ENCODE measurements around the gene LRRC49.

DNA sequence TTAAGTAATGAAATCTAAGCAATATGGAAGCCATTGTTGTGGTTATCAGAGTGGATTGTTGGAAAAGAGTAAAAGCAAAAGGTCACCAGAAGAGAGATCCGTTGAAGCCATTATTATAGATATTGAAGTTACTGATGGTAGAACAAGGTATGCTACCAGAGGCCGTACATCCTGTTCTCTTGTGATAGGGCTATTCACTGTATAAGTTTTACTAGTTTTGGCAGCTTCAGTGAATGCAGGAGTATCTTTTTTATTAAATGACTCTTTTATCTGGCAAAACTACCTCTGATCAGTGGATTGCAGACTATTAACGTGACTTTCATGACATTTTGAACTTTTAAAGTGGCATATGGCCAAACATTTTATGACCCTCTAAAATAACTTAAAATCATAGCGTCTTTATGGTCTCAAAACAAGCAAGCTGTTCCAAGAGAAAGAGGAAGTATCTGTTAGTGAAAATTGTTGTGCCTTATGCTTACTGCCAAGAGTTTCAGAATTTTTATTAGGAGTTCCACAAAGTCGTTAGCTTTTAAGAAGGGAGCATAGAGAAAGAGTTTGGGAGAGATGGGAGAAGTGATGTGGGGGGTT lies 102.9 kb downstream of the LRRC49 start:
- TF ChIP-seq, protein P1, sequence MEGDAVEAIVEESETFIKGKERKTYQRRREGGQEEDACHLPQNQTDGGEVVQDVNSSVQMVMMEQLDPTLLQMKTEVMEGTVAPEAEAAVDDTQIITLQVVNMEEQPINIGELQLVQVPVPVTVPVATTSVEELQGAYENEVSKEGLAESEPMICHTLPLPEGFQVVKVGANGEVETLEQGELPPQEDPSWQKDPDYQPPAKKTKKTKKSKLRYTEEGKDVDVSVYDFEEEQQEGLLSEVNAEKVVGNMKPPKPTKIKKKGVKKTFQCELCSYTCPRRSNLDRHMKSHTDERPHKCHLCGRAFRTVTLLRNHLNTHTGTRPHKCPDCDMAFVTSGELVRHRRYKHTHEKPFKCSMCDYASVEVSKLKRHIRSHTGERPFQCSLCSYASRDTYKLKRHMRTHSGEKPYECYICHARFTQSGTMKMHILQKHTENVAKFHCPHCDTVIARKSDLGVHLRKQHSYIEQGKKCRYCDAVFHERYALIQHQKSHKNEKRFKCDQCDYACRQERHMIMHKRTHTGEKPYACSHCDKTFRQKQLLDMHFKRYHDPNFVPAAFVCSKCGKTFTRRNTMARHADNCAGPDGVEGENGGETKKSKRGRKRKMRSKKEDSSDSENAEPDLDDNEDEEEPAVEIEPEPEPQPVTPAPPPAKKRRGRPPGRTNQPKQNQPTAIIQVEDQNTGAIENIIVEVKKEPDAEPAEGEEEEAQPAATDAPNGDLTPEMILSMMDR (IDR thresholded peaks at IDR 0.05): no peak
- no peak for TF ChIP-seq POLR2A (IDR thresholded peaks at IDR 0.05)
